Fibroblast of lung (primary cell): ENCODE results near the gene MYL10.

ENCODE experiments used
- CTCF ChIP-seq, 2 donors: IDR thresholded peaks in 1 of 2; conservative IDR thresholded peaks in 1 of 2; 1 replicate in 1 of 2; 2 replicates in 1 of 2; pipeline ENCODE4 v1.5.1; 2011 to 2012; ENCODE audit warnings: low read length in 2 of 2, control low read depth in 1 of 2, inconsistent platforms in 1 of 2, low read depth in 1 of 2, mild to moderate bottlenecking in 1 of 2
- EZH2 ChIP-seq: IDR thresholded peaks from 2 replicates; pipeline ENCODE4 v1.5.1; 2012; ENCODE audit warnings: low read length, control low read depth, mild to moderate bottlenecking; ENCODE audit errors: missing control alignments

DNA sequence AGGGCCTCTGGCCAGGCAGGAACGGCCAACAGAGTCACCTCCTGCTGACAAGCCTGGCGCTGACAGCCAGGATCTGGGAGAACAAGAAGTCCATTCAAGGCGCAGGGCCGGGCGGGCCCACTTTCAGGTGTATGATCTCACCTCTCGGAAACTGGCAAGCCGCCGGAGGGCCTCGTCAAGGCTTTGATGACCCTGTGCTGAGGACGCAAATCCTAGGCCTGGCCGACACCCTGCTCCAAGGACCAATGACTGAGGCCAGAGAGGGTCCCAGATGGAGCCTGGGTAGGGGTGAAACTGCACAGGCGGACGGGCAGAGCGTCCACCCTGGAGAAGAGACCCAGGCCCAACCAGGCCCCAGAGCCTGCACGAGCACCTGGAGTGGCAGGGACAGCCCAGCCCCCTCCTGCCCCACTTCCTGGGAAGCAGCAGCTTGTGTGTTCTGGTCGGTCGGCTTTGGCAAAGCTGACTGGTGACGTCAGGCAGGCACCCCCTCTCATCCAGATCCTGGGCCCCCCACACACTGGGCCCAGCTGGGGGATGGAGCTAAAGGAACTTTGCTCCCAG is 30.6 kb downstream of the MYL10 start:
- TF ChIP-seq EZH2 (no peak), CTCF (conservative IDR thresholded peaks at IDR 0.05 in 1 of 2, IDR thresholded peaks at IDR 0.05 in 1 of 2; ENCODE audit: low read depth in 1 of 2, low read length in 2 of 2) (no peak)
